K562 treated with DMSO at 1 percent for 48 hours (cell line): ENCODE results near the gene CRTAC1. TPM values are rescaled to one million over a fixed set of nuclear protein-coding genes. Genes with fewer than 3 reads are reported as not detected.

Experiments
- total RNA-seq: library from RNA; unstranded; fragments of 300-600 nt; gene quantifications from 2 replicates; pipeline ENCODE4 v1.2.3, GENCODE V29; 2022; ENCODE audit warnings: low replicate concordance; ENCODE audit errors: extremely low read depth

CRTAC1 gene, protein sequence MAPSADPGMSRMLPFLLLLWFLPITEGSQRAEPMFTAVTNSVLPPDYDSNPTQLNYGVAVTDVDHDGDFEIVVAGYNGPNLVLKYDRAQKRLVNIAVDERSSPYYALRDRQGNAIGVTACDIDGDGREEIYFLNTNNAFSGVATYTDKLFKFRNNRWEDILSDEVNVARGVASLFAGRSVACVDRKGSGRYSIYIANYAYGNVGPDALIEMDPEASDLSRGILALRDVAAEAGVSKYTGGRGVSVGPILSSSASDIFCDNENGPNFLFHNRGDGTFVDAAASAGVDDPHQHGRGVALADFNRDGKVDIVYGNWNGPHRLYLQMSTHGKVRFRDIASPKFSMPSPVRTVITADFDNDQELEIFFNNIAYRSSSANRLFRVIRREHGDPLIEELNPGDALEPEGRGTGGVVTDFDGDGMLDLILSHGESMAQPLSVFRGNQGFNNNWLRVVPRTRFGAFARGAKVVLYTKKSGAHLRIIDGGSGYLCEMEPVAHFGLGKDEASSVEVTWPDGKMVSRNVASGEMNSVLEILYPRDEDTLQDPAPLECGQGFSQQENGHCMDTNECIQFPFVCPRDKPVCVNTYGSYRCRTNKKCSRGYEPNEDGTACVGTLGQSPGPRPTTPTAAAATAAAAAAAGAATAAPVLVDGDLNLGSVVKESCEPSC
- total RNA-seq, result not detected in 2 replicates

DNA sequence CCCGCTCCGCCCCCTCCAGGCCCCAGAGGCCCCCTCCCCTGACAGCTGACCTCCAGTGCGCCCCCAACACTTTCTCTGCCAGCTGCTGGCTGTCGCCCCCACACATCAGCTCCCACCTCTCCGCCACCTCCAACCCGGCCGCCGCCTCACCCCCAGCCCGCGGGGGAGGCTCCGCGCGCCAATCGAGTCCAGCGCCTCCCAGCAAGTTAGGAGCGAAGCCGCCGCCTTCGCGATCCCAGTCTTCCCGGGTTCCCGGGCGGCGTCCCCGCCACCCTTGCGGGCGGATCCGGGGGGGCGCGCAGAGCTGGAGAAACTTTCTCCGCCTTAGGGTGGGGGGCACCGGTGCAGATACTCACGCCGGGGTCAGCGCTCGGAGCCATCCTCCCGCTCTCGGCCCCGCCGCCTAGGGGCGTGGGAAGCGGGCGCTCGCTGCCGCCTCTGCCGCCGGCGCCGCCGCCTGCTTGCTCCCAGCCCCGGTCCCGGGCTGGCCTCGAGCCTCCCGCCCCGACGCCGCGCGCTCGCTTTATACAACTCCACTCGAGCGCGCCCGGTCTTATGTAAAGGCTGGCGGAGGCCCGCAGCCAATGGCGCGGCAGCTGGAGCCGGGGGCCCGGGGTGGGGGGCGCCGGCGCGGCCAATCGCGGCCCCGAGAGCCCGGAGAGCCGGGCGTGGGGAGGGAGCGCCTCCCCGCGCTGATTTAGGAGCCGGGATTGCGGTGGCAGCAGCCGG is at the start of gene CRTAC1:
Gene CRTAC1, minus strand, starts transcription at position 529 of the 729 bp plus-strand sequence. Its CDS starts 149 bp downstream, at position 380.

DNA sequence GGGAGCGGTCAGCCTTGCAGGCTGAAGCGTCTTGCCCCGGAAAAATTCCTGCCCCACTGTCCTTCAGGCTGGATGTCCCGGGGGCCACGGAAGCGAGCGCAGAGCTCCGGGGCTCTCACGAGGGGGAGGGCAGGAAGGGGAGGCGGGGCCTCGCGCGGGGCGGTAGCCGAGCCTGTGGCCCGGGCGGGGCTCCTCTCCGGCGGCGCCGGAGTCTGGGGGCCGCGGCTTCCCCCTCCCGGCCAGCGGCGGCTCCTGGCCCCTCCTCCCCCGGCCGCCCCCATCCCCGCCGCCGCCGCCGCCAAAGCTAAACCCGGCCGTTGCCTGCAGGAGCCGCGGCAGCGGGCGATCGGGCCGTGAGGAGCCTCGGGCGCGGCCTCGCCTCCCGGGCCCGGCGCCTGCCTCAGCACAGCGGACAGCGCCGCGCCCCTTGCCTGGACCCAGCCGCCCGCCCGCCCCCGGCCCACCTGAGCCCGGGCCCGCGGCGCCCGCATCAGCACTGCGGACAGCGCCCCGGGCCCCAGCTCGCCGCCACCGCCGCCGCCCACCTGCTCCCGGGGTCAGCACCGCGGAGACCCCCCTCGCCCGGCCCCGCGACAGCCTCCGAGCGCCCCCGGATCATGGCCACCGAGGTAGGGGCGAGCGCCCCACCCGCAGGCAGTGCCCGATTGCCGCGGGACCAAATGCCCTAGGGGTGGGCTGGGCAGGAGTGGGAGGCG is 180.6 kb downstream of the CRTAC1 start, which contains the start of gene GOLGA7B:
Gene GOLGA7B, plus strand, starts transcription at position 157 of the 716 bp plus-strand sequence. Its CDS starts 461 bp downstream, at position 618.

Other genes starting within 250 kb of the CRTAC1 start
- not detected in 2 replicates for gene GOLGA7B, start 180.8 kb downstream of the CRTAC1 start, total RNA-seq
- not detected in 2 replicates for gene R3HCC1L, start 104.0 kb upstream of the CRTAC1 start, total RNA-seq
- gene LOXL4, start 237.6 kb upstream of the CRTAC1 start, total RNA-seq, result not detected in 2 replicates